ELR (cell line): Measurements from ENCODE around the gene XRN2.

Source experiments
- DNase-seq: peaks from one replicate; pipeline ENCODE4 v3.0.0-alpha.2; 2015; ENCODE audit warnings: low read depth

XRN2 gene, protein sequence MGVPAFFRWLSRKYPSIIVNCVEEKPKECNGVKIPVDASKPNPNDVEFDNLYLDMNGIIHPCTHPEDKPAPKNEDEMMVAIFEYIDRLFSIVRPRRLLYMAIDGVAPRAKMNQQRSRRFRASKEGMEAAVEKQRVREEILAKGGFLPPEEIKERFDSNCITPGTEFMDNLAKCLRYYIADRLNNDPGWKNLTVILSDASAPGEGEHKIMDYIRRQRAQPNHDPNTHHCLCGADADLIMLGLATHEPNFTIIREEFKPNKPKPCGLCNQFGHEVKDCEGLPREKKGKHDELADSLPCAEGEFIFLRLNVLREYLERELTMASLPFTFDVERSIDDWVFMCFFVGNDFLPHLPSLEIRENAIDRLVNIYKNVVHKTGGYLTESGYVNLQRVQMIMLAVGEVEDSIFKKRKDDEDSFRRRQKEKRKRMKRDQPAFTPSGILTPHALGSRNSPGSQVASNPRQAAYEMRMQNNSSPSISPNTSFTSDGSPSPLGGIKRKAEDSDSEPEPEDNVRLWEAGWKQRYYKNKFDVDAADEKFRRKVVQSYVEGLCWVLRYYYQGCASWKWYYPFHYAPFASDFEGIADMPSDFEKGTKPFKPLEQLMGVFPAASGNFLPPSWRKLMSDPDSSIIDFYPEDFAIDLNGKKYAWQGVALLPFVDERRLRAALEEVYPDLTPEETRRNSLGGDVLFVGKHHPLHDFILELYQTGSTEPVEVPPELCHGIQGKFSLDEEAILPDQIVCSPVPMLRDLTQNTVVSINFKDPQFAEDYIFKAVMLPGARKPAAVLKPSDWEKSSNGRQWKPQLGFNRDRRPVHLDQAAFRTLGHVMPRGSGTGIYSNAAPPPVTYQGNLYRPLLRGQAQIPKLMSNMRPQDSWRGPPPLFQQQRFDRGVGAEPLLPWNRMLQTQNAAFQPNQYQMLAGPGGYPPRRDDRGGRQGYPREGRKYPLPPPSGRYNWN

DNA sequence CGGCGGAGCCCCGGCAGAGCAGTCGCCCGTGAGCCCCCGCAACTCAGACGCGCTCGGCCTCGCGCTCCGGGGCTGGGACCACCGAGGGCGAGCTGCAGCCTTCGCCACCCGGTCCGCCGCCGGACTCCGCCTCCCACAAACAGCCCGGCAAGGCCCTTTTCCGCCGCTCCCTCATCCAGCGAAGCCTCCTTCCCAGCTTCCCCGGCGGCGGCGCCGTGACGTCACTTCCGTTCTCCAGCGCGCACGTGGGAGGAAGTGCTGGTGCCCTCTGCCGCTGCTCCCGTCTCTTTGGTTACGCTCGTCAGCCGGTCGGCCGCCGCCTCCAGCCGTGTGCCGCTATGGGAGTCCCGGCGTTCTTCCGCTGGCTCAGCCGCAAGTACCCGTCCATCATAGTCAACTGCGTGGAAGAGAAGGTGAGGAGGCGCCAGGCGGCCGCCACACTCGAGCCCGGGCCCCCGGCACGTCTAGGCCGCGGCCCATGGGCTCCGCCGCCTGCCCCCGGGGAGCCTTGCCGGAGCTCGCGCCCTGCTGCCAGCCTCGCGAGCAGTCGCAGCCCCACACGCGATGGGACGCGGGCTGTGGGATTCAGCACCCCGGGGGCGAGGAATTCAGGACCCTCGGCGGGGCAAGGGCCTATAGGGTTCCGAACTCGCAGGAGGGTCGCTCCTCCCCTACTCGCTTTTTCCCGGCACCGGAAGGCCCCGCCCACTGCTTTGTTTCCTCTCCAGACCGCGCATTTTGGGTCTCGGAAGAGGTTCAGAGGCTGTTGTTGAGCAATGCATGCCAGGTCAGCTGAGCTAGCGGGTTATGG is at the start of gene XRN2:
Gene XRN2 (plus strand): TSS at position 271 of the 811 bp plus-strand sequence. CDS start 68 bp downstream, at position 339.
- peak; percentile 94 for DNase-seq

DNA sequence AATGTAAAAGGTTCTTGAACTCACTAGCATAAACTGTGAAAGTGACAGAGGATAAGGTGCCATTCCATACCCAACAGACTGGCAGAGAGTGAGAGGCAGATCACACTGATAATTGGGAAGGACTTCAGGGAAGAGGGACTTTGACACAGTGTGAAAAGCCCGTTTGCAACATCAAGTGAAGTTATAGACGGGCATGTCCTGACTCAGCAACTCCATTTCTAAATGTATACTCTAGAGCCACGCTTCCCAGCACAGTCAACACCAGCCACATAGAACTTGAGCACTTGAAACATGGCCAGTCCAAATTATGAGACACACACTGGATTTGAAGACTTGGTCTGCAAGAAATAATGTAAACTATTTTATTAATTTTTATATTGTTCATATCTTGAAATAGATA is 45.9 kb upstream of the XRN2 start:
- DNase-seq: no peak

DNA sequence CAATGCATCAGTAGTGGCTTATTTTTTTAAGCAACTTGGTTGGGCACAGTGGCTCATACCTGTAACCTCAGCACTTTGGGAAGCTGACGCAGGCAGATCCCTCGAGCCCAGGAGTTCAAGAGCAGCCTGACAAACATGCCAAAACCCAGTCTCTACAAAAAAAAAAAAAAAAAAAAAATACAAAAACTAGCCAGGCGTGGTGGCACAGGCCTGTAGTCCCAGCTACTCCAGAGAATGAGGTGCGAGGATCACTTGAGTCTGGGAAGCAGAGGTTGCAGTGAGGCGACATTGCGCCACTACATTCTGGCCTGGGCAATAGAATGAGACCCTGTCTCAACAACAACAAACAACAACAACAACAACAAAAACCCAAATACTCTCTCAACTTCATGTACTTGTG is 44.7 kb upstream of the XRN2 start:
- no peak for DNase-seq

DNA sequence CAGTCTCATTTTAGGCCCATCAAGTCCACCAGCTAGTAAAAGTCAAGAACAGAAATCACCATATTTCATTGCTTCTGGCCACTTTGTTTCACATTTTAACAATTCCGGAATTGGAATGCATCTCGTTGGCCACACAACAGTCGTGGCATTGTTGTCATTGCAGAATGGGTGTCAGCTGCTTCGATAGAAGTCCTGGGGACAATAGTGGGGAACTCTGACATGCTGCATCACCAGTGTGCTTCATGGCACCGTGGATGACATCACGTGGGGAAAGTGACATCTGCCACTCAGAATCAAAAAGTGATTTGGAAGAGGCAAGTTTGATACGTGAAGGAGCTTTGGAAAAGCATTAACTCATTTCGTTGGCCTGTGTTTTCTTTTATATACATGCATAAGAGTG is 43.8 kb upstream of the XRN2 start:
- DNase-seq: no peak

DNA sequence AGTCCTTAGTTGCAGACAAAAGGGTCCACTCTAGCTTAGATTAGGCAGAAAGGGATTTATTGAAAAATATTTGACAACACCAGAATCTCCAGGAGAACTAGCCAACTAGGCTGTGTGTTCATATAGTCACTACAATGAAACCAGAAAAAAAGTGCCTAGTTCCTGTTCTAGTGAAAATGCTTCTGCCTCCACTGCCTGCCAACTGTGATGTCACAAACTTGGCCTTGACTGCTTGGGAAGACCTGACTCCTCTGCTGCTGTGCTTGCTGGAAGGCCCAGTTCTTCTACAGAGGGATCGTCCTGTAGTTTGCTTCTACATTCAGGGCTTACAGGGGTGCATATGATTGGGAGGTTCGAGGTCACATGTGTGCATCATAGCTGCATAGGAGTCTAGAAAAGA is 40.3 kb upstream of the XRN2 start:
- DNase-seq: no peak

DNA sequence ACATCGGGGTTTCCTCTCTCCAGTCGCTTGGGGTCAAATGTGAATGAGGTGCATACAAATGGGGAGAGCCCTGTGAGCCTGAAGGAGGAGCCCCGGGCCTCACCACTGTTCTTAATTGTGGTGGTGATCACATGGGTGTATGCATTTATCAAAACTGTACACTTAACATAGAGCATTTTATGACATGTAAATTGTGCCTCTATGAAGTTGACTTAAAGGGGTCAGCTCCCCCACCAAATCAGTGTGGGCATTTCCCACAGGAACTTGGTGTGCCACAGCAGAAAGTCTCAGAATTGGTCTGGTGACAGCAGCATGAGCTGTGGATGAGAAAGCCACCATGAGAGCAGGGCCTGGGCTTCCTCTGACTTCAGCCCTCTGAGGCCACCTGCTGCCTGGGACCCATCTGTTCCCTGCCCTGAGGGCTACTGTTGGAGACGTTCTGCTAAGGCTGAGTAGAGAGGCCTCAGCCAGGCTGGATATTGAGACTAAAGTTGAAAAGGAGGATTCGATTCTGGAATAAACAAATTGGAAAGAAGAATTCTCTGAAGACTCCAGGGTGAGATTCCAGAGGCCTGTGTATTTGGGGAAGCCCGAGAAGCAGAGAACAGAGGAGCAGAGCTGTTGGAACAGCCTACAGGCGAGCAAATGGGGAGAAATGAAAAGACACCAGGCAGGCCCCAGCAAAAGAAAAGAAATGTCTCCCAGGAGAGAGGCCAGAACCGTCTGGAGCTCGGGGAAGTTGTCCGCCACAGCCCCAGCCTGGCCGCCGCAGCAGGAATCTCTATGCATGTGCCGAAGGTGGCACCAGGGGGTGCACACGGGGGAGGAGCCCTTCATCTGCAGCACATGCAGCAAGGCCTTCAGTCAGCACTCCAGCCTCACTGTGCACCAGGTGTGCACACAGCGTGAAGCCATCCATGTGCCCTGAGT is 37.6 kb upstream of the XRN2 start:
- DNase-seq: no peak

DNA sequence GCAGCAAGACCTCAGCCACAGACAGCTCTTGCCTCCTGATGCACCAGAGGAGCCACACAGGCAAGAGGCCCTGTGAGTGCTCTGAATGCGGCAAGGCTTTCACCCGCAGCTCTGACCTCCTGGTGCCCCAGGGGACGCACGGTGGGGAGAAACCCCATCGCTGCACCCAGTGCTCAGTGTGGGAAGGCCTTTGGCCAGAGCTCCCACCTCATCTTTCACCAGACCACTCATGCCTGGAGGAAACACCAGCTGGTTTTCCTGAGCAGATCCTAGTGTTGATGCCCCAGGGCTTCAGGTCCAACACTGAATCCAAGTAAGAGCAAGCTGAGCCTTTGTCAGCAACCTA is 37.0 kb upstream of the XRN2 start:
- DNase-seq: no peak

DNA sequence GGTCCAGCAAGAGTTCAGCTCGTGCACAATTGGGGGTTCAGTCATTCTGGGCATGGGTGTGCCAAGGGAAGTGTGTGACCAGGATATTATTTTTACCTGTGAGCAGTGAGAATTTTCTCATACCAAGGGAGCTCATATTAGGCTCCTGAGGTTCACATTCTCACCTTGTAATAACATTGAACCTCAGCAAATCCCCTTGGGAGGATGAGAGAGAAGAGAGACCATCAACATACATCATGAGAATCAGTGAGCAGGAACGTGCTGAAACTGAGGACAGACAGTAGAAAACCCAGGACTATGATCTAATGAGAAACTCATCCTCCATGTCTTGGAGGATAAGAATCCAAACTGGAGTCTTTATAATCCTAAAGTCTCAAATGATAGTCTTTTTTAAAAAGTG is 33.4 kb upstream of the XRN2 start:
- no peak for DNase-seq

DNA sequence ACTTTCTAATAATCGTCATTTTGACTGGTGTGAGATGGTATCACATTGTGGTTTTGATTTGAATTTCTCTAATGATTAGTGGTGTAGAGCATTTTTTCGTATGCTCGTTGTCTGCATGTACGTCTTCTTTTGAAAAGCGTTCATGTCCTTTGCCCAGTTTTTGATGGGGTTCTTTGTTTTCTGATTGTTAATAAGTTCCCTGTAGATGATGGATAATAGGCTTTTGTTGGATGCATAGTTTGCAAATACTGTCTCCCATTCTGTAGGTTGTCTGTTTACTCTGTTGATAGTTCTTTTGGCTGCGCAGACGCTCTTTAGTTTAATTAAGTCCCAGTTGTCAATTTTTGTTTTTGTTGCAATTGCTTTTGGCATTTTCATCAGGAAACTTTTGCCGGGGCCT is 32.3 kb upstream of the XRN2 start:
- no peak for DNase-seq

DNA sequence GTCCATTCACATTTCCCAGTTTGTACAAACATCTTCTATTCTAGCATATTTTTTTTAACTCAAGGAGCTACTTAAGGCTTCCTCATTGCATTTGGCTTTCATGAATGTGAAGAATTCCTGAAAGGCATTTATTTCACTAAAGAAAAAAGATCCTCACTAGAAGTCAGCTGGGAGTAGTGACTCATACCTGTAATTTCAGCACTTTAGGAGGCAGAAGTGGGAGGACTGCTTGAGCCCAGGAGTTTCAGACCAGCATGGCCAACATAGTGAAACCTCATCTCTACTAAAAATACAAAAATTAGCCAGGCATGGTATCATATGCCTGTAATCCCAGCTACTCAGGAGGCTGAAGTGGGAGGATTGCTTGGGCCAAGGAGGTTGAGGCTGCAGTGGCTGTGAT is 30.9 kb upstream of the XRN2 start:
- DNase-seq: peak; percentile 12

DNA sequence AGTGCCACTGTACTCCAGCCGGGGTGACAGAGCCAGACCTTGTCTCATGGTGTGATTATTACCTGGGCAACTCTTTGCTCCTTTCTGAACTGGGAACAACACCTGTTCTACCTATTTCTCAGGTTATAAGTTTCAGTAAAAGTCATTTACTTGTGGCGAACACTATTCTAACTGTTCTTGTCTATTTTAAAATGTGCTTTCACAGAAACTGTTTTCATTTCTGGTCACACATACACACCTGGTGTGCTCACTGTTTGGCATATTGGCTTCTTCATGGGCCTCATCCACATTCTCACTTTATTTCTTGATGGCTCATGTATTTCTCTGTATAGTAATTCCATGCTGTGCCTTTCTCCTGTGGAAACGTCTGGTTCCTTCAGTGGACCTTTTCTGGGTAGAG is 30.5 kb upstream of the XRN2 start:
- DNase-seq: no peak

DNA sequence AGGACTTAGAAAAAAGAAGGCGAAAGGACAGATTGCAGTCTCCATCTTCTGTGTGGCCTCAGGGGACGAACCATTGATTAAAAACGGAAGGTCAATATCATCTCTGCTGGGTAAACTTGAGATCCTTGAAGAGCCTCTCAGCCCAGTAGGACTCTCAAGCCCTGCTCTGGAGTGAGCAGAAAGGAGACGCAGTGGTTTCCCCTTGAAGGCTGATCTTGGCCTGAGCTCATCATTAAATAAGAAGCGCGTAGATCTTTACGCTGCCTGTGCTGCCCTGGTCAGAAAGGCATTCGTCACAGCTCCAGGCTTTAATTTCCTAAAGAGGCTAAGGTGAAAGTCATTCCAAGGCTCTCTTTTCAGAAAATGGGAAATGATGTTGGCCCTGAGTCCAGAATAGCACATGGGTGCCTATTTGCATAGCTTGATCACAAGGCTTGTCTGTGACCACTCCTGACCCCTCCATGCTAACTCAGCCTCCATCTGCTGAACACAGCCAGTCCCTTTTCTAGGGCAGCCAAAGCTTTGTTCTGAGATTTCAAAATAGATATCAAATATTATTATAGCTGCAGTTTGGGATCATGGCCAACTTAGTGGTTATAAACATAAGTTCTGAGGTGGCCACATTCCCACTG is 29.3 kb upstream of the XRN2 start:
- DNase-seq: no peak

DNA sequence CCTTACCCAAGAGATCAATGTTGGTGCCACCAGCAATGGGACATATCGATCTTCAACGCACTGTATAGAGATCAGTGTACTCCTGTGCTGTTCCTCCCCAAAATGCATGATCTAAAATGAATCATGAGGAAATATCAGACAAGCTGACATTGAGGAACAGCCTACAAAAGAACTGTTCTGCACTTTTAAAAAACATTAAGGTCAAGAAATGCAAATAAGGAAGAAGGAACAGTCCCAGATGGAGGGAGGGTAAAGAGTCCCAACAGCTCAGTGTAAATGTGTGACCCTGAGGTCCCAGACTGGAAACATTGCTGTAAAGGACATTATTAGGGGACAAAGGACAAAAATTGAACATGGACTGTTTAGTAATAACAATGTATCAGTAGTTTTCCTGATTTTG is 24.3 kb upstream of the XRN2 start:
- no peak for DNase-seq

DNA sequence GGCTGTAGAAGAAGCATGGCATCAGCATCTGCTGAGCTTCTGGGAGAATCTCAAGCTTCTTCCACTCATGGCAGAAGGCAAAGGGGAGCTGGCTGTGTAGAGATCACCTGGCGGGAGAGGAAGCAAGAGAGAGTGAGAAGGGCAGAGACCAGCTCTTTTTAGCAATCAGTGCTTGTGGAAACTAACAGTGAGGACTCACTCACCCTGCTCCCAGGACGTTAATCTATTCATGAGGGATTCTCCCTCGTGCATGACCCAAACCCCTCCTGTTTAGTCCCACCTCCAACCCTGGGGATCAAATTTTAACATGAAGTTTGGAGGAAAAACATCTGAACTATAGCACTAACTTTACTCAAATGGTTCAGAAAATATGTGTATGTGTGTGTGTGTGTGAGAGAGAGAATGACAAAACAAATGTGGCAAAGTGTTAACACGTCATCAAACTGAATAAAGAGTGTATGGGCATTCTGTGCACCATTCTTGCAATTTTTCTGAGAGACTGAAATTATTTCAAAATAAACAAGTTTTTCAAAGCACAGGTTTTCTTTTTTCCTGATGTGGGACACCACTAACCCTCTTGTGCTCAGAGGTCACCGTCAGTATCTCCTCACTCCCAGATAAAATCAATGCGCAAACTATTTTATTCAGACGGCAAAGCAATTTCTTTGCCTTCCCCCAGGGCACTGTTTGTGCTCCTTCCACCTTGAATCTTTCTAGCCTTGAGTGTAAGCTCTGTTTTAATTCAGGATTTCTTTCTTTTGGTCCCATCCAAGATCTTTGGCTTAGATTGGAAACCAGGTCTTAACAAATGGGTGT is 23.2 kb upstream of the XRN2 start:
- DNase-seq: no peak

DNA sequence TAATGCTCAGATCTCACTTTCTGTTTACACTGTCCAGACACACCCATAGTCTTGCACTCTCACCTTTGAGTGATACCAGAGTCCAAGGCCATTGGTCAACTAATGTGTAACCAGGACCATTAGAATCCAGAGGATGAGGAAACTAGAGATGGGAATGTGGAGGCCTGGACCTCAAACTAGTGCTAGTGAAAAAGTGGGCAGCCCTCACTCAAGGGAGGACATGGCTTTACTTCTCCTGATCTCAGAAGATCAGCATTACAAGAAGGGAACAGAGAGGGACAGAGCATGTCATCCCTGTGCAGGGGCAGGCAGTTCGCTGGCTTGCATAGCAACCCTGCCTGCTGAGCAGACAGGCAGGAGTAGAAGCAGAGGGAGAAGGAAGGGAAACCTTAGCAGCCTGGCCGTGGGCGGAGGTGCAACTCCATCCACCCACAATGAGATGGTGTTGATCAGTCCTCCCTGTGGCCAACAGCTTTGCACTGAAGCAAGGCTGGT is 22.6 kb upstream of the XRN2 start:
- DNase-seq: no peak

DNA sequence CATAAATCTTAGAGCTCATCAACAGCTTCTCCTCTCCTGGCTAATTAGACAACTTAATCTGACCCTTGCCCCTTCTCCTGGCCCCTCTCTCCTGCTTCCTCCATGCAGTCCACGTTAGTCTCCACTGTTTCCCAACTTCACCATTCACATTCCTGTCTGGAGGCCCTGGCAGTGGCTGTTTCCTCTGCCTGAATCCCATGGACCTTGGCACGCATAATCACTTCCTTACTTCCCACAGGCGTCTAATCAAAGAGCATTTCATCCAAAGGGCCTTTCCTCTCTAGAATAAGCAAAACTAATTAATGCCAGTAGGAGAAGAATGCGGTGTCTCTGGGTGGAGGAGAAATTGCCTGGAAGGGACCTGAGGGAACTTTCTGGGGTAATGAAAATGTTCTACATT is 16.4 kb upstream of the XRN2 start:
- DNase-seq: no peak

DNA sequence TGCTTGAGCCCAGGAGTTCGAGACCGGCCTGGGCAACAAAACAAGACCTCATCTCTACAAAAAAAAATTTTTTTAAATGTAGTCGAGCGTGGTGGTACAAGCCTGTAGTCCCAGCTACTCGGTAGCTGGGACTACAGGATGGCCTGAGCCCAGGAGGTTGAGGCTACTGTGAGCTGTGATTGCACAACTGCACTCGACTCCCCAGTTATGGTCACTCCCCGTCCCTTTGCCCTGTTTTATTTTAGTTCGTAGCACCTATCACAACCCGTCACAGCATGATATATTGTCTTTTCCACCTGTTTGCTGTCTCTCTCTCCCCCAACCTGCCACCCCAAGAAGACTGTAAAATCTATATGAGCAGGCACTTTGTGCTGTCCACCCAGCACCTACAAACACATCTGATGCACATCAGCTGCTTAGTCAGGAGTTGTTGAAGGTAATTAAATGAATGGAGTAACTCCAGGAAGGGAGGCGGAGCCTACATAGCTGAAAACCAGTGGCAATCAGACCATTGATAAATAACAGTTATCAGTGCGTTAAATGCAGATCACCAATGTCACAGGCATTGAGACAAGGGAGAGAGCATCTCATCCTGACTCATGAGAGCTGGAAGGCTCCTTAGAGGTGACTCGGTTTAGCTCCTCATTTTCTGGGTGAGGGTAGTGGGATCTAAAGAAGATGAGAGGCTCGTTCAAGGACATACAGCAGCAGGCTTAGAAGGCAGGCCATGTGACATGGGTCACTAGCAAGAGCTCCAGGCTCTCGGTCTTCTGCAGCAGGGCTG is 14.4 kb upstream of the XRN2 start:
- DNase-seq: no peak

DNA sequence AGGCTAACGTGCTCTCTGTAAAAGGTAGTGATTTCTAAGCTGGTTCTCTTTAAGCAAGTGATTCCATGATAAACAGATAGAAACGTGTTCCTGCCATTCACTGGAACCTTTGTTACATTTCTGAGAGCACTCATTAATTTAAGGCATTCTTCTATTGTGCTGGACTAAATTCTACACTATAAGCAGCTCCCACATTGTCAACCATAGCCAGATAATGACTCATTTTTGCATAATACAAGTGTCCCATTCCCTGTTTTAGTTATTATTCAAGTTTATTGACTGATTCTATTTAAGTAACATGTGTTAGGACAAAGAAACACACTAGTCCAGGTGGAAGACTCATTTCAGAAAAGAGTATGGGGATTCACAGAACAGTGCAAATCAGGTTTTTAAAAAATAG is 13.5 kb upstream of the XRN2 start:
- peak; percentile 30 for DNase-seq

DNA sequence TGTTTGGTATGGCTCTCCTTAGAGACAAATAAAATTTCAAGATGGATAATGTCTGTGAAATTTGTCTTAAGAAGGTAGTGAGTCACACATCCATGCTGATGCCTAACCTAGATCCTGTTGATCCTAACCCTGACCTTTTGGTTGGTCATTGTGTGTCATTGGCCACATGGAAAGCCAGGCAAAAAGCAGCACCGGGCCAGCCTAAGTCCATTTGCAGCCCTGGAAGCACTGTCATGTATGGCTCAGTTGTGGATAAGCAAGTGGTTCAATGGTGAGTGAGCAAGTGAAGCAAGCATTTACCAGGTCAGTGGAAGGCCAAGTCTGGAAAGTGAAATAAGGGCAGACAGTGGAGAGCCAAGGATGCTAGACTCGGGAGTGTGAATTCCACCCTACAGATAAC is 12.1 kb upstream of the XRN2 start:
- peak; percentile 92 for DNase-seq
